GM12878 (cell line): ENCODE measurements around the gene GNAL. TPM values are rescaled to one million over a fixed set of nuclear protein-coding genes. Genes with fewer than 3 reads are reported as not detected.

Experiments used
- ATAC-seq: fragments of 200-7000 bp; cut with Tn5 transposase; 3 replicates; pipeline ENCODE4 v1.9.1; 2020; ENCODE audit warnings: mild to moderate bottlenecking, moderate library complexity
- BruUV-seq: library from RNA; stranded (reverse); fragments of 400-500 nt; replicated peaks from 2 replicates; lab custom pipeline; 2021; lab: Mats Ljungman, UMichigan
- CTCF ChIA-PET: fragments of 300-600 bp; sonication (Branson Sonifier 250); formaldehyde crosslinking; extraction: SDS; loops from one replicate; lab custom pipeline; 2021; ENCODE audit warnings: inconsistent platforms; lab: Yijun Ruan, JAX
- POLR2A ChIA-PET: fragments of 350-600 bp; formaldehyde crosslinking; extraction: SDS; loops from one replicate; lab custom pipeline; 2021; ENCODE audit warnings: inconsistent platforms; lab: Charles Lee
- RAD21 ChIA-PET: fragments of 300-600 bp; sonication (Branson Sonifier 250); formaldehyde crosslinking; loops from one replicate; lab custom pipeline; 2023; ENCODE audit warnings: antibody characterized with exemption; ENCODE audit not compliant: unreplicated experiment; lab: Charles Lee
- SMC1A ChIA-PET: fragments of 300-600 bp; sonication (Branson Sonifier 250); formaldehyde crosslinking; loops from one replicate; lab custom pipeline; 2023; ENCODE audit not compliant: unreplicated experiment, uncharacterized antibody; lab: Charles Lee
- DNase-seq: peaks from one replicate; pipeline ENCODE4 v3.0.0-alpha.2; 2011; ENCODE audit warnings: low read depth, low spot score
- FAIRE-seq: peaks from 3 replicates; lab custom pipeline; 2011; peaks lifted over from hg19 to GRCh38; lab: Jason Lieb, UNC
- H2AFZ ChIP-seq: 2 replicates; pipeline ENCODE4 v1.6.0; 2011; ENCODE audit warnings: low read depth, low read length, control low read depth; ENCODE audit not compliant: control insufficient read depth
- H3K27ac ChIP-seq: 2 replicates; pipeline ENCODE4 v1.5.1; 2011; ENCODE audit warnings: control low read depth; ENCODE audit not compliant: control insufficient read depth, insufficient read depth
- H3K27me3 ChIP-seq, 2 experiments: replicated peaks in 1 of 2; 2 replicates each; pipeline versions ENCODE4 v1.6.0 to v1.6.1; 2011; ENCODE audit warnings: low read length in 1 of 2; ENCODE audit not compliant: control insufficient read depth in 2 of 2, insufficient read depth in 2 of 2
- H3K36me3 ChIP-seq, 2 experiments: 2 replicates each; pipeline ENCODE4 v1.5.1; 2011; ENCODE audit warnings: low read length in 1 of 2; ENCODE audit not compliant: control insufficient read depth in 2 of 2, insufficient read depth in 2 of 2
- H3K4me1 ChIP-seq: 2 replicates; pipeline ENCODE4 v1.6.1; 2011; ENCODE audit warnings: mild to moderate bottlenecking, low read length, moderate library complexity, mixed read lengths; ENCODE audit not compliant: control insufficient read depth, insufficient read depth
- H3K4me2 ChIP-seq: 2 replicates; pipeline ENCODE4 v1.6.0; 2011; ENCODE audit warnings: control low read depth; ENCODE audit not compliant: control insufficient read depth, insufficient read depth
- H3K4me3 ChIP-seq: fragments of 200-600 bp; sonication (generic); 2 replicates; pipeline ENCODE4 v1.5.1; 2016
- H3K79me2 ChIP-seq: 2 replicates; pipeline ENCODE4 v1.6.0; 2011; ENCODE audit warnings: low read length; ENCODE audit not compliant: control insufficient read depth, insufficient read depth
- H3K9ac ChIP-seq: 2 replicates; pipeline ENCODE4 v1.8.0; 2011; ENCODE audit warnings: low read length, control low read depth, mixed read lengths; ENCODE audit not compliant: control insufficient read depth, insufficient read depth
- H3K9me3 ChIP-seq: replicated peaks from 3 replicates; pipeline ENCODE4 v1.5.1; 2011; ENCODE audit warnings: mild to moderate bottlenecking, low read length; ENCODE audit not compliant: control insufficient read depth, insufficient read depth
- H4K20me1 ChIP-seq: 2 replicates; pipeline ENCODE4 v1.6.0; 2011; ENCODE audit not compliant: control insufficient read depth, insufficient read depth
- CBX3 ChIP-seq: fragments of 200-600 bp; sonication (generic); IDR thresholded peaks from 2 replicates; pipeline ENCODE4 v1.6.1; 2016; ENCODE audit warnings: low read depth, borderline replicate concordance
- CBX5 ChIP-seq: sonication (generic); IDR thresholded peaks from 2 replicates; pipeline ENCODE4 v1.6.1; 2016; ENCODE audit warnings: low read depth, moderate library complexity, mild to moderate bottlenecking, inconsistent platforms
- CHD2 ChIP-seq: IDR thresholded peaks from 2 replicates; pipeline ENCODE4 v1.6.1; 2011; ENCODE audit warnings: low read depth, low read length, improper control_type of control experiment, borderline replicate concordance
- ESRRA ChIP-seq: IDR thresholded peaks from 2 replicates; pipeline ENCODE4 v1.6.1; 2012; ENCODE audit warnings: mild to moderate bottlenecking, low read length, improper control_type of control experiment
- IRF5 ChIP-seq: fragments of 450-650 bp; IDR thresholded peaks from 2 replicates; pipeline ENCODE4 v1.6.1; 2017; ENCODE audit warnings: borderline replicate concordance
- KAT2A ChIP-seq: conservative IDR thresholded peaks from 2 replicates; pipeline ENCODE4 v1.6.1; 2011; ENCODE audit warnings: low read depth, low read length; ENCODE audit not compliant: control insufficient read depth
- NFYA ChIP-seq: IDR thresholded peaks from 2 replicates; pipeline ENCODE4 v1.6.1; 2011; ENCODE audit warnings: low read depth, mild to moderate bottlenecking, low read length, improper control_type of control experiment, borderline replicate concordance
- RAD21 ChIP-seq: IDR thresholded peaks from 2 replicates; pipeline ENCODE4 v1.6.1; 2011; ENCODE audit warnings: mild to moderate bottlenecking, low read depth, low read length, moderate library complexity; ENCODE audit not compliant: insufficient read depth
- YBX1 ChIP-seq: fragments of 450-650 bp; IDR thresholded peaks from 2 replicates; pipeline ENCODE4 v1.6.1; 2016; ENCODE audit warnings: antibody characterized with exemption
- ZBTB11 ChIP-seq: fragments of 450-650 bp; formaldehyde crosslinking; IDR thresholded peaks from 2 replicates; pipeline ENCODE4 v1.5.0; 2022; ENCODE audit warnings: mild to moderate bottlenecking, missing genetic modification characterization
- ZNF217 ChIP-seq: fragments of 450-650 bp; IDR thresholded peaks from 2 replicates; pipeline ENCODE4 v1.6.1; 2017; ENCODE audit warnings: antibody characterized with exemption, mild to moderate bottlenecking
- WGBS: methylation state at CpG from one replicate; pipeline ENCODE4 v1.1.6; 2016; ENCODE audit warnings: low lambda C conversion rate; ENCODE audit not compliant: insufficient replicate concordance, insufficient coverage; ENCODE audit errors: missing lambda C conversion rate; 5-methylcytosine and 5-hydroxymethylcytosine counted together
- in situ Hi-C: fragments of 300-500 bp; cut with MboI; formaldehyde crosslinking; loops from 9 replicates; pipeline ENCODE4 v1.14.3; 2018; ENCODE audit warnings: mixed read lengths
- intact Hi-C: fragments of 100-400 bp; cut with micrococcal nuclease; formaldehyde crosslinking; loops from one replicate; pipeline ENCODE4 v1.14.2; 2022; ENCODE audit not compliant: unreplicated experiment
- polyA plus RNA-seq, 11 experiments: library from polyadenylated mRNA; depleted of rRNA in 4 of 11; unstranded in 6 of 11; stranded (reverse) in 5 of 11; fragments of >200 nt; fragmentation: Nextera tagmentation in 4 of 11; fragmentation: Illumina TruSeq in 1 of 11; extraction: Ambion mirVana in 4 of 11; extraction: Trizol in 1 of 11; gene quantifications; 1 replicate in 1 of 11; 2 replicates in 10 of 11; pipeline versions ENCODE4 v1.2.1 to v1.2.3, GENCODE V29; 2011 to 2016; ENCODE audit warnings: inconsistent platforms in 2 of 11, missing spikeins in 2 of 11, low read depth in 1 of 11
- total RNA-seq, 4 experiments: library from RNA; depleted of rRNA in 3 of 4; stranded (reverse); fragments of >200 nt in 3 of 4; fragmentation: Illumina TruSeq in 1 of 4; extraction: Trizol in 1 of 4; gene quantifications; 2 replicates each; pipeline versions ENCODE4 v1.2.1 to v1.2.3, GENCODE V29; 2013 to 2021
- TF ChIP-seq, protein P1 (sequence below): fragments of 450-650 bp; IDR thresholded peaks from 2 replicates; pipeline ENCODE4 v1.6.1; 2016; ENCODE audit warnings: mild to moderate bottlenecking
- TF ChIP-seq, protein P2 (sequence below): fragments of 450-650 bp; IDR thresholded peaks from 2 replicates; pipeline ENCODE4 v1.6.1; 2014; ENCODE audit warnings: mild to moderate bottlenecking

GNAL gene
- total and polyA plus RNA-seq, 10 of the 15 experiments (the other 5 are each of a cell fraction or from before 2014, with no cell fraction given), result 0.02 to 0.39 (median 0.05) TPM; not detected in 5

GRCh38 chr18:11785444-11786055 is 96.5 kb downstream of the GNAL start:
- Histone ChIP-seq H3K9ac (no peak overlapping the region), H4K20me1 (no peaks in the 10 kb centered on the region), H3K27ac (no peak overlapping the region), H3K36me3 (no peaks in the 10 kb centered on the region), H3K27me3 (peaks cover 0 to 2% of the 10 kb centered on the region in 2 experiments; a peak in 3 of 4 replicates), H3K4me2 (no peak overlapping the region), H3K9me3 (no peaks in the 10 kb centered on the region), H3K79me2 (no peaks in the 10 kb centered on the region), H2AFZ (no peak overlapping the region), H3K4me3 (no peak overlapping the region), H3K4me1 (no peaks in the 10 kb centered on the region)
- TF ChIP-seq CBX3 (no peak), ESRRA (no peak), RAD21 (no peak), ZBTB11 (CRISPR knock-in tag) (no peak), YBX1 (no peak), ZNF217 (no peak), NFYA (no peak), CBX5 (no peak), CHD2 (no peak), IRF5 (no peak), KAT2A (no peak)
- TF ChIP-seq, protein P1, sequence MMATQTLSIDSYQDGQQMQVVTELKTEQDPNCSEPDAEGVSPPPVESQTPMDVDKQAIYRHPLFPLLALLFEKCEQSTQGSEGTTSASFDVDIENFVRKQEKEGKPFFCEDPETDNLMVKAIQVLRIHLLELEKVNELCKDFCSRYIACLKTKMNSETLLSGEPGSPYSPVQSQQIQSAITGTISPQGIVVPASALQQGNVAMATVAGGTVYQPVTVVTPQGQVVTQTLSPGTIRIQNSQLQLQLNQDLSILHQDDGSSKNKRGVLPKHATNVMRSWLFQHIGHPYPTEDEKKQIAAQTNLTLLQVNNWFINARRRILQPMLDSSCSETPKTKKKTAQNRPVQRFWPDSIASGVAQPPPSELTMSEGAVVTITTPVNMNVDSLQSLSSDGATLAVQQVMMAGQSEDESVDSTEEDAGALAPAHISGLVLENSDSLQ, result no peak
- TF ChIP-seq, protein P2, sequence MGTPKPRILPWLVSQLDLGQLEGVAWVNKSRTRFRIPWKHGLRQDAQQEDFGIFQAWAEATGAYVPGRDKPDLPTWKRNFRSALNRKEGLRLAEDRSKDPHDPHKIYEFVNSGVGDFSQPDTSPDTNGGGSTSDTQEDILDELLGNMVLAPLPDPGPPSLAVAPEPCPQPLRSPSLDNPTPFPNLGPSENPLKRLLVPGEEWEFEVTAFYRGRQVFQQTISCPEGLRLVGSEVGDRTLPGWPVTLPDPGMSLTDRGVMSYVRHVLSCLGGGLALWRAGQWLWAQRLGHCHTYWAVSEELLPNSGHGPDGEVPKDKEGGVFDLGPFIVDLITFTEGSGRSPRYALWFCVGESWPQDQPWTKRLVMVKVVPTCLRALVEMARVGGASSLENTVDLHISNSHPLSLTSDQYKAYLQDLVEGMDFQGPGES, result no peak
- in situ Hi-C loops, result no loop called here
- no TSS peak for BruUV-seq
- ChIA-PET RAD21 (no interaction called here), POLR2A (no interaction called here), CTCF (interaction anchor here (0.9 kb wide), 1 partner anchor 43 kb away, joined by 3 read pairs; no protein-coding TSS in a partner anchor), SMC1A (no interaction called here)
- intact Hi-C loops, result no loop called here
- FAIRE-seq, result no peak
- DNase-seq, result no peak
- WGBS, result 31% methylated on average over 9 of the region's 9 CpGs
- no peak for ATAC-seq
